Activated naive CD4-positive, alpha-beta T cell treated with Interleukin-2 at 50 U/mL for 16 hours (primary cell): ENCODE measurements around the gene ADAMTS14.
"Not testable (repeated sequence)": the region's sequence is repeated elsewhere in the genome, so short reads cannot be mapped to it uniquely, and the experiment has no call there.

Experiments used
- DNase-seq: peaks from one replicate; pipeline ENCODE4 v3.0.0-alpha.2; 2020

The ADAMTS14 gene

DNA sequence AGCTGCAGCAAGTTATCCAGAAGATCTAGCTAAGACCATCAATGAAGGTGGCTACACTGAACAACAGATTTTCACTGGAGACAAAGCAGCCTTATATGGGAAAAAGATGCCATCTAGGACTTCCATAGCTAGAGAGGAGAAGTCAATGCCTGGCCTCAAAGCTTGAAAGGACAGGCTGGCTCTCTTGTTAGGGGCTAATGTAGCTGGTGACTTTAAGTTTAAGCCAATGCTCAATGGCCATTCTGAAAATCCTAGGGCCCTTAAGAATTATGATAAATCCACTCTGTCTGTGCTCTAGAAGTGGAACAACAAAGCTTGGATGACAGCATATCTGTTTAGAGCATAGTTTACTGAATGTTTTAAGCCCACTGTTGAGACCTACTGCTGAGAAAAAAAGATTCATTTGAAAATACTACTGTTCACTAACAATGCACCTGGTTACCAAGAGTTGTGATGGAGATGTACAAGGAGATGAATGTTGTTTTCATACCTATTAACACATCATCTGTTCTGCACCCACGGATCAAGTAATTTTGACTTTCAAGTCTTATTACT, 13.6 kb upstream of the ADAMTS14 start:
- no peak for DNase-seq

DNA sequence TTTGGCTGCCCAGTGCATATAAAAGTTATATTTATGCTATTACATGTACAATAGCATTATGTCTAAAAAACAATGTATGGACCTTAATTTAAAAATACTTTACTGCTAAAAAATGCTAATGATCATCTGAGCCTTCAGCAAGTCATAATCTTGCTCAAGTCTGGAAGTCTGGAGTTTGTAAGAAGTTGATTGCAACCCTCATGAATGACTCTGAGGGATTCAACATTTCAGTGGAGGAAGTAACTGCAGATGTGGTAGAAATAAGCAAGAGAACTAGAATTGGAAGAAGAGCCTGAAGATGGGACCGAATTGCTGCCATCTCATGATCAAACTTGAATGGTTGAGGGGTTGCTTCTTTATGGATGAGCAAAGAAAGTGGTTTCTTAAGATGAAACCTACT, 13.0 kb upstream of the ADAMTS14 start:
- no peak for DNase-seq

DNA sequence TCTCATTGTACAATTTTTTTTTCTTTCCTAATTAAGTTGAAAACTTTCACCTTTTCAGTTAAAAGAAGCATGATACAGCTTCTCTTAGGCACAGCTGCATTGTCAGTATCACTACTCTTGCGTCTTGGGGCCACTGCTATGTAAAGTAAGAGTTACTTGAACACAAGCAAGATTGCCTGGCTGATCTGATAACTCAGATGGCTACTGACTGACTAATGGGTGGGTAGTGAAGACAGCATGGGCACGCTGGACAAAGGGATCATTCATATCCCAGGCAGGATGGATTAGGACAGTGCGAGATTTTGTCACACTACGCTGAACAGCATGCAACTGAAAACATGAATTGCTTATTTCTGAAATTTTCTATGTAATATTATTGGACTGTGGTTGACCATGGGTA, 11.6 kb upstream of the ADAMTS14 start:
- DNase-seq = no peak

DNA sequence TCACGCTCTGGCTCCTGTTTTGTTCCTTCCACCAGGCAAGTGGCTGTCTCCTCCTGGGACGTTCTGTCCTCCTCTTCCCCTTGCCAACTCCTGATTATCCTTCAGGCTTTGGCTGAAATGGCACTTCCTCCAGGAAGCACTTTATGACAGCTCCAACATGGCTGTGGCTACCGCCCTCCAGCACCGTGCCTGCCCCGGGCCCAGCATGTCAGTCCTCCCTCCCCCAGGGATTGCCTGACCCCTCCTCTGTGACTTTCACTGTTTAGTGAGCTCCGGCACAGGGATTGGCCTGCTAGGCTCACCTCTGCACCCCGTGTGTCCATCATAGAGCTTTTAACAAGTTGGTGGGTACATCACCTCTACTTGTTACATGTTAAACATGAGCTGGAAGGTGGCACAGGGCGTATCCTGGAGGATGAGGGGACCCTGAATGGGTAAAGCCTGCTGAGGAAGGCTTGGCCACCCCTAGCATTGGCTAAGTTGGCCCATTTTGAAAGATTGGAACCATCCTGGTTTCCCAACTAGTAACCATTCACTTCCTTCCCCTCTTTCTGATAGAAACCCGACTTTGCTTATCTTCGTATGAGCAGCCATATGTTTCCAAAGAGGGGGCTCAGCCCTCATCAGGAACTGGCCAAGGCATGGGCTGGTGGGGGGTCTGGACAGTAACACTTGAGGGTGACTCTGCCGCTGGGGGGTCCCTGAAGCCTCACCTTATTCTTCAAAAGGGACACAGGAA, 10.5 kb upstream of the ADAMTS14 start:
- DNase-seq = no peak

DNA sequence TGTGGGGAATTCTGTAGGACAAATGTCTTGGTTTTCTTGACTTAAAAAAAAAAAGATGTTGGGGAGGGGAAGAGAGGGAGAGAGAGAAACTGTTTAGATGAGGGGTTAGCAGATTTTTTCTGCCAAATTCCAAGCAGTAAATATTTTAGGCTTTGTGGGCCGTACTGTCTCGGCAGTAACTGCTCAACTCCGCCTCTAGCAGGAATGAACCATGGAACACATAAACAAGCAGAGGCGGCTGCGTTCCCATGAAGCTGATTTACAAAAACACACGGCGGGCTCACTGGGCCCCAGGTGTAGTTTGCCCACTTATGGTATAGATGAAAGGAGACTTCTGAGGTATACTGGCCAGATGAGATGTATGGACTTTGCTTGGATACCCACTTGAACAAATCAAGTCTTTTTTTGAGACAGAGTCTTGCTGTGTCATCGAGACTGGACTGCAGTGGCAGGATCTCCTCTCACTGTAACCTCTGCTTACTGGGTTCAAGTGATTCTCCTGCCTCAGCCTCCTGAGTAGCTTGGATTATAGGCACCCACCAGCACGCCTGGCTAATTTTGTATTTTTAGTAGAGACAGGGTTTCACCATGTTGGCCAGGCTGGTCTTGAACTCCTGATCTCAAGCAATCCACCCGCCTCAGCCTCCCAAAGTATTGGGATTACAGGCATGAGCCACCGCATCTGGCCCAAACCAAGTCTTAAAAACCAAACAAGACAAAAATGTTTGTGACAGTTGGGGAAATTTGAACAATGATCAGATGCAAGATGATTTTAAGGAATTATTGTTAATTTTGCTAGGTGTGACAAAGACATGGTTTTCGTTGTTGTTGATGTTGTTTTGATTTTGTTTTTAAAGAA, 9.7 kb upstream of the ADAMTS14 start:
- DNase-seq = no peak

DNA sequence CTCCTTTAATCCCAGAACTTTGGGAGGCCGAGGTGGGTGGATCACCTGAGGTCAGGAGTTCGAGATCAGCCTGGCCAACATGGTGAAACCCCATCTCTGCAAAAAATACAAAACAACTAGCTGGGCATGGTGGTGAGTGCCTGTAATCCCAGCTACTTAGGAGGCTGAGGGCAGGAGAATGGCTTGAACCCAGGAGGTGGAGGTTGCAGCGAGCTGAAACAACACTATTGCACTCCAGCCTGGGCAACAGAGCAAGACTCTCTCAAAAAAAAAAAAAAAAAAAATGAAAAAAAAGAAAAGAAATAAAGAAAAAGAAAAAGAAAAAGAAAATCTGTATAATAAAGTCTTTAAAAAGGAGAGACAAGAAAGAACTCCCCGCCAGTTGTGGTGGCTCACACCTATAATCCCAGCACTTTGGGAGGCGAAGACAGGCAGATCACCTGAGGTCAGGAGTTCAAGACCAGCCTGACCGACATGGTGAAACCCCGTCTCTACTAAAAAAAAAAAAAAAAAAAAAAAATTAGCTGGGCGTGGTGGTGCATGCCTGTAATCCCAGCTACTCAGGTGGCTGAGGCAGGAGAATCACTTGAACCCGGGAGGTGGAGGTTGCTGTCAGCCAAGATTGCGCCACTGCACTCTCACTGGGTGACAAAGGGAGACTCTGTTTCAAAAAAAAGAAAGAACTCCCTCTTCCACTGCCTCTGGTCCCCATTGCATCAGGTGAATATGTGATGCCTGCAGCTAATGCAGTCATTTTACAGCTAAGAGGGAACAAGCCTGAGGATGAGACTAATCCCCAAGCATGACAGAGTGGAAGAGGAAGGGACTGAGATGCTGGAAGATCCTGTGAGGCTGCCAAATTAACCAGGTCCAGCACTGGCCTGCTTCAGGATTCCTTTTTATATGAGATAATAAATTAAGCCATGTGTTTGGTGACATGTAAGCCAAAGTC, 8.6 kb upstream of the ADAMTS14 start:
- DNase-seq = not testable (repeated sequence)

DNA sequence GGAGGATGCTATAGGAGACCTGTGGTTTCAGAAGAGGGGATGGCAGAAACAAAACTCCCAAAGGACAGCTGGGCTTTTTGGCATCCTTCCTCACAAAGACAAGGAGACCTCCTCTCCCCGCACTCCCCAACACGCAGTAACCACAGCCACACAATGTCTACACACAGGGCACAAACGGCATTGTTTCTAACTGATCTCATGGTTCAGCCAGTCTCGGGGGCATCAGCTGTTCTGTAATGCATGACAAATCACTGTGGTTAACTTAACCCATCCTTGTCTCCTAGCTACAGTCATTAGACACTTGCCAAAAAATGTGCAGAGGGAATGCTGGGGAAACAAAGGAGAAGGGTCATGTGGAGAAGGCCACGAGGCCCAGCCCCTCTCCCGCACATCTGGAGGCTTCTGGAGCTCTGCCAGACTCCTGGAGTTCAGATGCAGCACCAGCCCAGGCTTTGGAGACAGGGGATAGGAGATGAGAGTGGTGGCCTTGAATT, 7.6 kb upstream of the ADAMTS14 start:
- no peak for DNase-seq

DNA sequence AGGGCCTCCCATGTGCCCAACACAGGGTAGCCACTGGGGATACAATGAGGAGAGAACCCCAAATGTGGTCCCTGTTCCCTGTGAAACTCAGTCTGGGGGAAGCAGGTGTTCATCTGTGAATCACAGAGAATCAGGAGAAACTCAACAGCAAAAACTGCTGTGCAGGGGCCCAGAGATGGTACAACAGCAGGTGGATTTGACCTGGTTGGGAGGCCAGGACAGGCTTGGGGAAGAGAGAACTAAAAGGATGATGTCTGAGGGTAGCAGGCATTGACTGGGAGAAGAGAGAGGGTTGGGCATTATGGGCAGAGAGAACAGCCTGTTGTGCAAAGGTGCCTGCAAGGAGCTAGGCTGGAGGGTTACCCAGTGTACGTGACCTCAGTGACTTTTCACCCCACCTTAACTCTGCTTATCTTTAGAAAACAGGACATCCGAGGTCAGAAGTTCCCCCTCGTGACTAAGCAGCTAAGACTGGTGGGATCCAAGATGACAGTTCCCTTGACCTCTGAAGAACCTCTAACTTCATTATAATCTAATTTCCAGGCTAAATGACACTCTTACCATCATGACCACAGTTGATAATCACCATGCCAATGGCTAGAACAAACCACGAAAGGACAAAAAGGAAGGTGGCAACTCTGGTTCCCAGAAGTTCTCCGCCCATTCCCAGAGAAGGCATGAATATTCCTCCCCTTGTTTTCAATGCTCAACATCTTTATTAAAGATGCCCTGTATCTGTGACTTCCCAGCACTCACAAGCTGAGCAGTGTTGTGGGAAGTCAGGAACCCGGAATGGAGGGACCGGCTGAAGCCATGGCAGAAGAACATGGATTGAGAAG, 5.1 kb upstream of the ADAMTS14 start:
- DNase-seq = no peak

DNA sequence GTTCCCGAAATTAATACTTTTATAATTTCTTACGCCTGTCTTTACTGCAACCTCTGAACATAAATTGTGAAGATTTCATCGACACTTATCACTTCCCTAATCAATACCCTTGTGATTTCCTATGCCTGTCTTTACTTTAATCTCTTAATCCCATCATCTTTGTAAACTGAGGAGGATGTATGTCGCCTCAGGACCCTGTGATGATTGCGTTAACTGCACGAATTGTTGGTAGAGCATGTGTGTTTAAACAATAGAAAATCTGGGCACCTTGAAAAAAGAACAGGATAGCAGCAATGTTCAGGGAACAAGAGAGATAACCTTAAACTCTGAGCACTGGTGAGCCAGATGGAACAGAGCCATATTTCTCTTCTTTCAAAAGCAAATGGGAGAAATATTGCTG, 4.5 kb upstream of the ADAMTS14 start:
- not testable (repeated sequence) for DNase-seq

DNA sequence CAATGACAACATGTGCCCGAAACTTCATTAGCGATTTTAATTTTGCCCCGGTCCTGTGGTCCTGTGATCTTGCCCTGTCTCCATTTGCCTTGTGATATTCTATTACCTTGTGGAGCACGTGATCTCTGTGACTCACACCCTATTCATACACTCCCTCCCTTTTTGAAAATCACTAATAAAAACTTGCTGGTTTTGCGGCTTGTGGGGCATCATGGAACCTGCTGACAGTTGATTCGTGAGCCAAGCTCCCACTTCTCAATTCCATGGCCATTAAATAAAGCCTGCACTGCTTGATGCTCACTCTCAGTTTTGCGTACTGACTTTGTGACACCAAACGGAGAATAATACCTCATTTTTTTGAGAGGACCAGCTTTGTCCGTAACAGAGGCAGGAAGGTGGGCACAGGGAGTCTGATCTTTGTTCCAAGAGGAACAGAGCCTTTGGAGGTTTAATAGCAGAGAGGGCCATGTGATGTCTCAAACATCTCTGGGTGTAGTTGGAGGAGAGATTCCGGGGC, 3.8 kb upstream of the ADAMTS14 start:
- DNase-seq = no peak

DNA sequence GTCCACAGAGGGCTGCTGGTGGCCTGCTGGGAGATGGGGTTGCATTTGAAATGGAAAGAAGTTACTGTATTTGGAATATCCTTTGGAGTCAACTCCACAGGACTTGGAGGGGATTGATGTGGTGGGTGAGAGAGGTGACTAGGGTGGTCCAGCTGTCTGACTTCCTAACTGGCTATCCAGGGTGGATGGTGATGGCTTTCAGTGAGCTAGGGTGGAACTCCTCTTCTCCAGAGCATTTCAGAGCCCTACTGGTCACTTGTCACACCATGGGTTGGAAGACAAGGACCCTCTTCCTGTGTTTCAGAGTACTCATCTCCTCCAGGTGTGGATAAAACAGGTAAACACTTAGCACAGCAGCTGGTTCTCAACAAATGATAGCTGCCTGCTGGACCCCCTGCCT, 3.3 kb upstream of the ADAMTS14 start:
- no peak for DNase-seq

DNA sequence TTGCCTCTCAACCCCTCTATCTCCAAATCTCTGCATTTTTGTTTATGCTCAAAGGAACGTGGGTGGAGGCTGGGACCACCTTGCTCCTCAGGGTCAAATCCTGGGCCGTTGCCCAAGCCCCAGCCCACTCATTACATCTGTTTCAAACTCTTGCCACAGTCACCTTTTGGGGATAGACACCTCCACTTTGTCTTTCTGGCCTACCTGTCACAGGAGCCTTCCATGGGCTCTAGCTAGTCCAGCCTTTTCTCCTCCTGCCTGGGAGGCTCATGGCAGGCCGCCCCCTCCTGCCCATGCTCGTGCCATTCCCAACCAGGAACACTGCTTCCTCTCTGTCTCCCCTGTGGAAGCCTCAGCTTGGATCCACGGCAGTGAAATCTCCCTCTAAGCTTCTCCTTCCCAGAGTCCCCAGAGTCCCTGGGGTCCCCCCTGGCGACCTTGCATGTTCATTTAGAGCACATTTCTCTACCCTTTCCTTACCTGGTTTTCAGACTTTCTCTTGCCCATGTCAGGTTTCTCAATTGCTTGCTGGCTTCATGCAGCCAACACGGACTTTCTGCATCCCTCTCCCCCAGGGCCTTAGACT, 2.5 kb upstream of the ADAMTS14 start:
- no peak for DNase-seq

DNA sequence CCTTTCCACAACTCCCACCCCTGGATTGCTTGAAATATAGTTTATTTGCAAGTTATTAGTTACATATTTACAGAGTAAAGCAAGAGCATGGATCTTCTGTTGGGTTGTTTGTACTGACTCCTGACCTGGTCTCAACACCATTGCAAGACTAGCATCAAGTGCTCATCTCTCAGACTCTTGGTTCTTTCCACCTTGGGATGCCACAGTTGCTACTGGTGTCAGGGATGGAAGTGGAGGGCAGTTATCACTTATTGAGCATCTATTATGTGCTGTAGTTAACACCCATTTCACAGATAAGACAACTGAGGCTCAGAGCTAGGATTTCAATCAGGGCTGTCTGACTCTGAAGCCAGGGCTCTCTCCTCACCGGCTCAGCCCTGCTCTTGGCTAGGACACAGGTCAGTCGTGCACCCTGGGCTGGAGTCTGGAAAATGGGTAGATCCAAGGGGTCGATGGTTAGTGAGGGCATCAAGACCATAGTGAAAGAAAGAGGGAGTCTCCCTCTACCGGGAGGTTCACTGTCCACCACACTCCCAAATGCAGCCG, 614 bp upstream of the ADAMTS14 start:
- DNase-seq = no peak

DNA sequence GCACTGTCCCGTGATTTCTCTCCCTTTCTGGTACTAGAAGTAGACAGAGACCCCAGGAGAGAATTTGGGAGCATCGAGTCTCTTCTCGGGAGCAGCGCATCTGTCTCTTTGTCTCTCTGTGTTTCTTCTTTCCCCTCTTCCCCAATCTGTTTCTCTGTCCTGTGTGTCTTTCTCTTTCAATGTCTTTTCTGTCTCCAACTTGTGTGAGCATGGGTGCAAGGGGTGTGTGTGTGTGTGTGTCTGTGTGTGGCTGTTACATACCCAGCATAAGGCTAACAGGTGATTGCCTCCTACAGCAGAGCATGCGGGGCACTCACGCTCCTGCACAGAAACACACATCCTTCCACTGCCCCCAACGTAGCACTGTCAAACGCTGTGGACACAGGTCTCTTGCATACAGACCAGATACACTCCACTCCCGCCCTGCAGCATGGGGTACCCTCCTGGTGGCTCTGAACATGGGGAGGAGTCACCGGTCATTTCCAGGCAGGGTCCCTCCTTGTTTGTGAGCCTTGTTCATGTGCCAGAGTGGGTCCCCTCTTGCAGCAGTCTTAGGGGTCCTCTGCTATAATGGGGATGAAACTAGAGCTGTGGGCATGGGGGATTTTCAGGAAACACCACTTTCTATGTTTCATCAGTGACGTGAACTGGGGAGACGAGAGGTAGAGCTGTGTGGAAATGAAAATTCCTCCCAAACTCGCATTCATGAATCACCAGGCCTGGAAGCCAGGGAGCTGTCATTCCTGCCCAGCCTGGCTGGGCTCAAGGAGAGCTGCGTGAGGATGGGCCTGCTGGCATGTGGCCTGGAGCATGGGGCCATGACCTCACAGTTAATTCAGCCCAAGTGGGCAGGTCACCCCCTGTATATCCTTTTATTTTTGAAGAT, 980 bp downstream of the ADAMTS14 start:
- DNase-seq = no peak

DNA sequence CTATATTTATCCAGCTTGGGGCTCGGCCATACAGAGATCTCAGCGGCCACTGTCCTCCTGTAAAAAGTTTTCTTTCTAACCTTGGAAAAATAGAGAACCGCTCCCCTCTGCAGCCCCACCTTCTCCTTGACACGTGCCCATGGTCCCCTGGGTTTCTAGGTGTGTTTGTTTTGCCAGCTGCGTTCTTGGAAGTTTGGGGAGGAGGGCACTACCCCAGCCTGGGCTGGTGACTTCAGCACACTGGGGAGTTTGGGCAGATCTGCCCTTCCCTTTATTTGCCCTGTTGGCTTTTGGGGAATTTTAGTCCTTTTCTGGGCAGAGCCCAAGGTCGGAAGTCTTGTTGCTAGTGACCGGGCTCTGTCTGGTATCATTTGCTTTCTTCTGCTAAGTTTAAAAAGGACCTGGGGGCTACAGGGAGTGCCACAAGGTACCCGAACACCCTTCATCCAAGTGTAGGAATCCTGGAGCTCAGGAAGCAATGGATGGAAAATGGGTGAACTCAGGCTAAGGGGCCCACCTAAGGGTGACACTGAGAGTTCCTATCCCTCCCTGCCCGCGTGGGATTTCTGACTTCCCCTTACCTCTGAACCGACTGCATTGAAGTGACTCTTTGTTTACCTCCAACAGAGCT, 1.7 kb downstream of the ADAMTS14 start:
- no peak for DNase-seq

DNA sequence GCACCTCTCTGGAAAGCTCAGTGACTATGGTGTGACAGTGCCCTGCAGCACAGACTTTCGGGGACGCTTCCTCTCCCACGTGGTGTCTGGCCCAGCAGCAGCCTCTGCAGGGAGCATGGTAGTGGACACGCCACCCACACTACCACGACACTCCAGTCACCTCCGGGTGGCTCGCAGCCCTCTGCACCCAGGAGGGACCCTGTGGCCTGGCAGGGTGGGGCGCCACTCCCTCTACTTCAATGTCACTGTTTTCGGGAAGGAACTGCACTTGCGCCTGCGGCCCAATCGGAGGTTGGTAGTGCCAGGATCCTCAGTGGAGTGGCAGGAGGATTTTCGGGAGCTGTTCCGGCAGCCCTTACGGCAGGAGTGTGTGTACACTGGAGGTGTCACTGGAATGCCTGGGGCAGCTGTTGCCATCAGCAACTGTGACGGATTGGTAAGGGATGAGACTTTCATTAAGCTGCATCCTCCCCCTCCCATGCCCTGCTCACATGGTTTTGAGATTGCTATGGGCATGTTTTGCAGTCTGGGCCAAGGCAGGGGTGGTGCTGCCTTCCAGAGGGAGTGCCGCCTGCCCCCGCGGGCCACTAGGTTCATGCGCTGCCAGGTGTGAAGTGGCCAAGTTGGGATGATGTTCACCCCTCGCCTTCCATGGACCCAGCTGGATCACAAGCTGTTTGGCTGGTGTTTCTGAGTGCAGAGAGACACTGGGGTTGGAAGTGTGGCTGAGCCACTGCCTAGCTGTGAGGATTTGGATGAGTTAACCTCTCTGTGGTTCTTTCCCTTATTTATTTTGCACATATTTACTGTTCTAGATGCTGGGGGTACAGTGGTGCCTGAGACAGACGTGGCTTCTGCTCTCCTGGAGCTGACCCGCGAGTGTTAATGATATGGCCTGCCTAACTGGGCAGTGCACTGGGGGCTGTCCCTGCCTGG, 2.5 kb downstream of the ADAMTS14 start:
- no peak for DNase-seq

DNA sequence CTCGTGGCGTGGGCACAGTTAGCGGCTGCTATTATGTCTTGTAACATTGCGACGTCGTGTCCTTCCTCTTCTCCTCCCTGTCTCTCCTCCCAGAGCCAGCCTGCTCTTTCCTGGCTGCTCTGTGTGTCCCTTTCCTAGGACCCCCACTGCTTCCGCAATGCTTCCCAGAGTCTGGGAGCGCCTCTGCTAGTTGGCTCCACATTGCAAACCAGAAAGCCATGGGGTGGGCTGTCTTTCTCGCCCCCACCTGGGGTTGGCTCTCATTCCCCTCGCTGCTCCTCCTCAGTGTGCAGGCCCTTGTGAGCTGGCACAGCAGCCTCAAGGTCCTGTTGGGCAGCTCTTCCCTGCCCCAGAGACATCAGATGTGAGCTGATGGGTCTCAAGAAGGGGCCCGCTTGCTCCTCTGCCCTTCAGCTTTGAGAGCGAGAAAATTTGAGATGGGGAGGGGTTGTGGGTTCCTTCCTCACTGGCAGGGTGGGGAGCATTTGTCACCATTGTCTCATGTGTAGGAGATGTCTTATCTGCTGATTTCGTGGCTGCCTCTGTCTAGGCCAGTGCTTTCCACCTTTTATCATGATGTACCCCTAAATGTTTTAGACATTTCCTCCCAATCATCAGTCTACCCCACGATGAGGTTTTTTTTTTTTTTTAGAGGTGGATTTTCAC, 3.3 kb downstream of the ADAMTS14 start:
- DNase-seq = no peak
